Upper lobe of right lung (tissue), 1 donor: ENCODE data around the gene ERP44. TPM values are rescaled to one million over a fixed set of nuclear protein-coding genes. Genes with fewer than 3 reads are reported as not detected.

Source experiments
- ATAC-seq: fragments of 200-7000 bp; cut with Tn5 transposase; one replicate; pipeline ENCODE4 v1.9.1; 2020; ENCODE audit warnings: mild to moderate bottlenecking, moderate library complexity
- DNase-seq: peaks from one replicate; pipeline ENCODE4 v3.0.0-alpha.2; 2020
- H3K27ac ChIP-seq: fragments of 200-600 bp; one replicate; pipeline ENCODE4 v1.8.0; 2022
- H3K27me3 ChIP-seq: fragments of 200-600 bp; one replicate; pipeline ENCODE4 v1.8.0; 2022; ENCODE audit warnings: mild to moderate bottlenecking
- H3K36me3 ChIP-seq: fragments of 200-600 bp; one replicate; pipeline ENCODE4 v1.8.0; 2022
- H3K4me1 ChIP-seq: fragments of 200-600 bp; one replicate; pipeline ENCODE4 v1.8.0; 2022
- H3K4me3 ChIP-seq: fragments of 200-600 bp; one replicate; pipeline ENCODE4 v1.8.0; 2022; ENCODE audit warnings: mild to moderate bottlenecking
- H3K9me3 ChIP-seq: fragments of 200-600 bp; one replicate; pipeline ENCODE4 v1.8.0; 2022
- intact Hi-C: fragments of 100-400 bp; cut with DNase I; formaldehyde crosslinking; loops from one replicate; pipeline ENCODE4 v1.11.0; 2022
- total RNA-seq: library from RNA; stranded (reverse); fragmentation: NEBNext Ultra II Directional; extraction: Animal tissue kit (Norgen Biotek cat#: 25700); gene quantifications from one replicate; pipeline ENCODE4 v1.2.1, GENCODE V29; 2021
- TF ChIP-seq, protein P1 (sequence below): fragments of 200-600 bp; IDR thresholded peaks from one replicate; pipeline ENCODE4 v1.8.0; 2022; ENCODE audit warnings: antibody characterized with exemption
- donor health status: DM: no; HTN: yes; CAD: no; lungs with severe emphysema.

ERP44 gene
- total RNA-seq, 1 donor from 2014 or later: 27.0 TPM

- no peaks in the 10 kb centered on the region for H3K36me3 ChIP-seq
- intact Hi-C loops: no loop called here
- H3K4me1 ChIP-seq: peaks cover 4% of the 10 kb centered on the region
- H3K27me3 ChIP-seq: no peaks in the 10 kb centered on the region
- DNase-seq (no peak), ATAC-seq (no peak)
- H3K27ac ChIP-seq: no peak overlapping the region
- no peaks in the 10 kb centered on the region for H3K9me3 ChIP-seq
- no peak overlapping the region for H3K4me3 ChIP-seq
- TF ChIP-seq, protein P1, sequence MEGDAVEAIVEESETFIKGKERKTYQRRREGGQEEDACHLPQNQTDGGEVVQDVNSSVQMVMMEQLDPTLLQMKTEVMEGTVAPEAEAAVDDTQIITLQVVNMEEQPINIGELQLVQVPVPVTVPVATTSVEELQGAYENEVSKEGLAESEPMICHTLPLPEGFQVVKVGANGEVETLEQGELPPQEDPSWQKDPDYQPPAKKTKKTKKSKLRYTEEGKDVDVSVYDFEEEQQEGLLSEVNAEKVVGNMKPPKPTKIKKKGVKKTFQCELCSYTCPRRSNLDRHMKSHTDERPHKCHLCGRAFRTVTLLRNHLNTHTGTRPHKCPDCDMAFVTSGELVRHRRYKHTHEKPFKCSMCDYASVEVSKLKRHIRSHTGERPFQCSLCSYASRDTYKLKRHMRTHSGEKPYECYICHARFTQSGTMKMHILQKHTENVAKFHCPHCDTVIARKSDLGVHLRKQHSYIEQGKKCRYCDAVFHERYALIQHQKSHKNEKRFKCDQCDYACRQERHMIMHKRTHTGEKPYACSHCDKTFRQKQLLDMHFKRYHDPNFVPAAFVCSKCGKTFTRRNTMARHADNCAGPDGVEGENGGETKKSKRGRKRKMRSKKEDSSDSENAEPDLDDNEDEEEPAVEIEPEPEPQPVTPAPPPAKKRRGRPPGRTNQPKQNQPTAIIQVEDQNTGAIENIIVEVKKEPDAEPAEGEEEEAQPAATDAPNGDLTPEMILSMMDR: no peak
These were observed 71.3 kb downstream of the ERP44 start for GRCh38 chr9:100027543-100027942.

DNA sequence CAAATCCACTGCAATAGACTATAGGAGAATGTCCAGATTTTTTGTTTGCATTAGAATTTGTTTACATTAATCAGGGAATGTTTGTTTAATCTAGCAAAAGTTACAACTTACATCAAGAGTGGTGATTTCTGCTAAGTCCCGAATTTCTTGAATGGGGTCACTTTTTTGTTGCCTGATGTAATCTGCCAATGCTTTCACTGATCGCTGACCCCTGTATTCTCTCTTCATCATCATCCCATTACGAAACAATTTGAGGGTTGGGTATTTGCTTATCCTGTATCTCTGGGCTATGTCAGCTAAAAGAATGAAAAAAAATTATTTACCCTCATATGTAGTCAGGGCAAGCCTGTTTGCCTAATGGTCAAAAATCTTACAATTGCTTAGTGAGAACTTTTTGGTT is 76.9 kb downstream of the ERP44 start:
- DNase-seq (no peak), ATAC-seq (no peak)
- no peaks in the 10 kb centered on the region for H3K9me3 ChIP-seq
- TF ChIP-seq, protein P1: no peak
- H3K27me3 ChIP-seq: no peaks in the 10 kb centered on the region
- H3K36me3 ChIP-seq: peaks cover 18% of the 10 kb centered on the region
- H3K4me3 ChIP-seq: no peak overlapping the region
- intact Hi-C loops: no loop called here
- no peak overlapping the region for H3K27ac ChIP-seq
- no peaks in the 10 kb centered on the region for H3K4me1 ChIP-seq

- intact Hi-C loops: no loop called here
- Histone ChIP-seq H3K27ac (no peak overlapping the region), H3K4me1 (no peaks in the 10 kb centered on the region), H3K9me3 (no peaks in the 10 kb centered on the region), H3K4me3 (no peak overlapping the region), H3K36me3 (peaks cover 33% of the 10 kb centered on the region), H3K27me3 (no peaks in the 10 kb centered on the region)
- DNase-seq: no peak
- no peak for ATAC-seq
- TF ChIP-seq, protein P1: no peak
These were observed 78.5 kb downstream of the ERP44 start for GRCh38 chr9:100020121-100020795.

GRCh38 chr9:100019541-100019940 is 79.3 kb downstream of the ERP44 start:
- no peak overlapping the region for H3K4me3 ChIP-seq
- no peaks in the 10 kb centered on the region for H3K4me1 ChIP-seq
- TF ChIP-seq, protein P1: no peak
- ATAC-seq: no peak
- H3K36me3 ChIP-seq: peaks cover 41% of the 10 kb centered on the region
- H3K27me3 ChIP-seq: no peaks in the 10 kb centered on the region
- intact Hi-C loops: no loop called here
- H3K27ac ChIP-seq: no peak overlapping the region
- H3K9me3 ChIP-seq: no peaks in the 10 kb centered on the region
- DNase-seq: no peak

DNA sequence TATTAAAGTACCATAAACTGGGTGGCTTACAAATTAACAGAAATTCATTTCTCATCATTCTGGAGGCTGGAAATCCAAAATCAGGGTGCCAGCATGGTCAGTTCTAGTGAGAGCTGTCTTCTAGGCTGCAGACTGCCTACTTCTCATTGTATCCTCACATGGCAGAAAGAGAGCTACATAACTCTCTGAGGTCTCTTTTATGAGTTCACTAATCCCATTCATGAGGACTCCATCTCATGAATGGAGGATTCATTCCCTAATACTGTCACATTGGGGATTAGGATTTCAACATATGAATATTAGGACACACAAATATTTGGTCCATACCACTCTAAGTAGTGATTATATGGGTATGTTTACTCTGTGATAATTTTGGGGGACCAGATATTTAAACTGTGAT is 84.0 kb downstream of the ERP44 start:
- no peak overlapping the region for H3K4me3 ChIP-seq
- TF ChIP-seq, protein P1: no peak
- no peaks in the 10 kb centered on the region for H3K27me3 ChIP-seq
- no peak overlapping the region for H3K27ac ChIP-seq
- intact Hi-C loops: no loop called here
- no peaks in the 10 kb centered on the region for H3K9me3 ChIP-seq
- no peak for ATAC-seq
- peaks cover 49% of the 10 kb centered on the region for H3K36me3 ChIP-seq
- H3K4me1 ChIP-seq: no peaks in the 10 kb centered on the region
- DNase-seq: no peak

DNA sequence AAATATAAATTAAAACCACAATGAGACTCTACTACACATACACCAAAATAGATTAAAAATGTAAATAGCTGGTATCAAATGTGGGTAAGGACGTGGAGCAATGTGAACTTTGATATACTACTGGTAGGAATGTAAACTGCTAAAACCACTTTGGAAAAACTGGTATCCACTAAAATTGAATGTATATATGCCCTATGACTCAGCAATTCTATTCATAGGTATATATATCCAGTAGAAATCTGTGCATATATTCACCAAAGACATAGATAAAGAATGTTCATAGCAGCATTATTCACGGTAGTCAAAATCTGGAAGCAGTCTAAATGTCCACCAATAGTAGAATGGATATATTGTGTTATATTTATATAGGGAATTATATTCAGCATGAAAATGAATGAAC is 85.2 kb downstream of the ERP44 start:
- H3K27me3 ChIP-seq: no peaks in the 10 kb centered on the region
- no peaks in the 10 kb centered on the region for H3K4me1 ChIP-seq
- H3K4me3 ChIP-seq: no peak overlapping the region
- TF ChIP-seq, protein P1: no peak
- no peak overlapping the region for H3K27ac ChIP-seq
- intact Hi-C loops: no loop called here
- DNase-seq (no peak), ATAC-seq (no peak)
- H3K36me3 ChIP-seq: peaks cover 39% of the 10 kb centered on the region
- H3K9me3 ChIP-seq: no peaks in the 10 kb centered on the region
